ENCODE results near the gene ZNF219.

The ZNF219 gene

DNA sequence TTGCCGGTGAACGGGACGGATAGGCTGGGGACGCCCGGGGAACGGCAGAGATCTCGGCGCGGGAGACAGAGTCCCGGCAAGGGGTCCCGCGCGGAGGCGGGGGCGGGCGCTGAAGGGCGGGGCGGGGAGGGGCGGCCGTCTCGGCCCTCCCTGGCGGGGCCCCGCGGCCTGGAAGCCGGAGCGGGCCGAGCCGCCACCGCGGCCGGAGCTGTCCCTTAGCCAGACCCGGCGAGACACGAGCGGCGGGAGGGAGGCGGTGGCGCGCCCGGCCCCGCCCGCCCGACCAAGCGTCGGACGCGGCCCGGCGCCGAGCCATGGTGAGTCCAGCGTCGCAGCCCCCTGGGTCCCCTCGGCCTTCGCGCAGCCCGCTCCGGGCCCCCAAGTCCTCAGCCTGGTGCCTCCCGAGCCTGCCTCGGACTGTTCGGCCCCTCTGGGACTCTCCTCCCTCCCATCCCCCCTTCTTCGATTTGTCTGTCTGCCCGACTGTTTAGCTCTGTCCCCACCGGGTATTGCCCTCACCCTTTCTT is 28.3 kb downstream of the ZNF219 start, which contains the start of gene ARHGEF40:
Gene ARHGEF40 (plus strand): TSS at position 222 of the 527 bp plus-strand sequence. CDS start 93 bp downstream, at position 315.
- DNase-seq (ENCODE audit: low read depth in 1 of 2, low spot score in 1 of 2), result no peak

DNA sequence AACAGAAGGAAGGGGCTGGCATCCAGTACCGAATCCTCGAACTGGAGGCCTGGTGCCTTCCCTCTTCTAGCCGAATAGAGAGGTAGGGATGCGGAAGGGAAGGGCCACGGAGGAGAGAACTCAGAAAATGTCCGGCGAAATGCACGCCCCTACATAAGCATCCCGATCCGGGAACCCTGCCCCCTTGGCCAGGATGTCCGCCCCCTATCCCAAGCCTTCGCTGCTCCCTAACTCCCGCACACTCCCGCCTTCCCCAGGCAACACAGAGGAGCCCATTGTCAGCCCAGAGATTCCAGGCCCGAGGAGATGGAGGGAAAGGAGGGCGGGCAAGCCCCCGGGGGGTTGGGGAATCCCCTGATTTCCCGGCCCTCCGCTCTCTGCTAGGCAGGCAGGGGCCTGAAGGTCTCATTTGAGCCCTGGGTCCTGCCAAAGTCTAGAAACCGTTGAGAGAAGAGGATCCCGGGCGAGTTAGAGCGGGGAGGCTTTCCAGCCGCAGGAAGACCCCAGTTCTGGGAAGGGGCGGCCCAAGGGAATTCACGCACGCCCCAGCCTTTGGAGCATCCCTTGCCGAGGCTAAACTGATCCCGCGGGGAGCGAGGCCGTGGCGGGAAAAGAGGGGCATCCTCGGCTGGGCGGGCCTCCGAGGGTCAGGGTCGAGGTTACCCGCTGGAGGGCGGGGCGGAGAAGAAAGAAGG is 28.9 kb downstream of the ZNF219 start:
- DNase-seq (ENCODE audit: low read depth in 1 of 2, low spot score in 1 of 2), result no peak

DNA sequence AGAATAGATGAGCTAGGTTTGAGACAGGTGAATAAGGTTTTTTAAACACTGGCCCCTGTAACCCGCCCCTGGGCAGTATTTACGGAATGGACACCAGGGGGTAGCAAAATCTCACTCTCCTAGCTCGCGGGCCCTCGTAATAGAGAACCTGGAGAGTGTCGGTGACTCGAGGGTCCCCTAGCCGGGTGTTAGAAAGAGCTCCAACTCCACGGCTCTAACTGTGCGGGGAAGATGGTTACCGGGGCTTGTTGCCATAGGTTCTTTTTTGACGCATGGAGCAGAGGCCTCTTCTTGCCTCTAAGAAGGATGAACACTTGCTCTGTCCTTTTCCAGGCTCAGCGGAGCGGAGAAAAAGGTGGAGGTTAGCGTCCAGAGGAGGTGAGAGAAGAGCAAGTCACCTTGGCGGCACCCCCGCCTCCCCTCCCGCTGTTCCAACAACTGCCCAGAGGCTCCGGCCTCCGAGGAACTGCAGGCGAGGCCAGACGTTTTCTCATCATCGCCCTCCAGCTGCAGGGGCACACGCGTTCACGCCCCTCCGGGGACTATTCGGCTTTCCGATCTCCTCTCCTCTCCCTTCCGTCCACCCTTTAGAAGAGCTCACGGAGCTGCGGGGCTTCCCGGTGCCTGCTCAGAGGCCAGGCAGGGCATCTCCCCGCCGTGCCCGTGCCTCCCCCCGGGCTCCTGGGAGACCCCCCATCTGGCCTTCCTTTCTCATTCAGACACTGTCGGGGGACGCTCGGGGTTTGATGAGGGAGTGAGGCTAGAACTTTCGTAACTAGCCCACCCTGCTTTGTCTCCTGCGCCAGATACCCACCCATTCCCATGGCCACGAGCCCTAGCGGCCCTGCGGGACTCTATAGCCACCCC is 29.7 kb downstream of the ZNF219 start:
- no peak for DNase-seq (ENCODE audit: low read depth in 1 of 2, low spot score in 1 of 2)

DNA sequence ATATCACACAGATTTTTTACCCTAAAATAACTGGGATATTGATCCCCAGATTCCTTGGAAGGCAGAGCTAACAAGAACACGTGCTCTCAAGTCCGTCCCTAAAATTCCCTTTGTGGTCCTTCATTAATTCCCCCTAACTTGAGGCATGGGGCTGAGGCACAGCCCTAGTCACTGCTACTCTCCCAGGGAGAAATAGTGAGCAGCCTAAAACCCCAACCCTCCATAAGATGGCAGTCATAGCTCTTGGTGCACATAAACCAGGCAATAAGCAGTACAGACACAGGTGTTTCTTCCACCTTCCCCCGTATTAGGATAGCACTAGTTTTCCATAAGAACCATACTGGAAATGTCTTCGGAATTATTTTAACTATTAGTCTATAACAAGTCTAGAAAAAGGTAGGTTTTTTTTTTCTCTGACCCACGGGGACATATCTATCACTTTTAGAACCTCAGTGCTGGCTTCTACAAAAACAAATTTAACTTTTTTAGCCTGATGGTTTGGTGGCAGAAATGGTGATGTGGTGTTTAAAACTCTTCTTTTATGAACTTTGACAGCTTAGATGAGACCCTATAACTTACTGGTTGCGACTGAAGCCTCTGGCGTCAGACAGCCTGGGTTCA is 31.5 kb downstream of the ZNF219 start:
- DNase-seq (ENCODE audit: low read depth in 1 of 2, low spot score in 1 of 2), result no peak

GRCh38 chr14:21063479-21063878 is 35.0 kb downstream of the ZNF219 start:
- no peak for DNase-seq (ENCODE audit: low read depth in 1 of 2, low spot score in 1 of 2)

- no peak for DNase-seq (ENCODE audit: low read depth in 1 of 2, low spot score in 1 of 2)
Observed at GRCh38 chr14:21061347-21061668, 37.1 kb downstream of the ZNF219 start.

- no peak for DNase-seq (ENCODE audit: low read depth in 1 of 2, low spot score in 1 of 2)
Observed at GRCh38 chr14:21060614-21061346, 37.7 kb downstream of the ZNF219 start.

GRCh38 chr14:21059842-21060613 is 38.4 kb downstream of the ZNF219 start:
- DNase-seq (ENCODE audit: low read depth in 1 of 2, low spot score in 1 of 2), result no peak

DNA sequence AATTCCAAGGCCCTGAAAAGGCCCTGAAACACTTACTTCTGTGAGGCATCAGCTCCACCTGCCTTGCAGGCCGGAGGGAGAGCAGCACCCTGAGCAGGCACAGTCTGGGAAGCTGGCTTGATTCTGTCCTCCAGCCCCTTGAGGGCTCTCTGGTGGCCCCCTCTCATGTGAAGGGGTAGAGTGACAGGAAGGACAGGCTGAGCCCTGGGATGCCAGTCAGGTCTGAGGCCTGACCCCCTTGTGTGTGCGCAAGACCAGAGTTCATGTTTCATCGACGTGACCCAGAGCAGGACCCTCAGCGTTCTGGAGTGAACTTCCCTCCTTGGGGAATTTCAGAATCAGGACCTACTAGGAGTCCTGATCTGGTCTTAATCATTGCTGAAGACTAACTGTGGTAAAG is 39.6 kb downstream of the ZNF219 start:
- no peak for DNase-seq (ENCODE audit: low read depth in 1 of 2, low spot score in 1 of 2)

DNA sequence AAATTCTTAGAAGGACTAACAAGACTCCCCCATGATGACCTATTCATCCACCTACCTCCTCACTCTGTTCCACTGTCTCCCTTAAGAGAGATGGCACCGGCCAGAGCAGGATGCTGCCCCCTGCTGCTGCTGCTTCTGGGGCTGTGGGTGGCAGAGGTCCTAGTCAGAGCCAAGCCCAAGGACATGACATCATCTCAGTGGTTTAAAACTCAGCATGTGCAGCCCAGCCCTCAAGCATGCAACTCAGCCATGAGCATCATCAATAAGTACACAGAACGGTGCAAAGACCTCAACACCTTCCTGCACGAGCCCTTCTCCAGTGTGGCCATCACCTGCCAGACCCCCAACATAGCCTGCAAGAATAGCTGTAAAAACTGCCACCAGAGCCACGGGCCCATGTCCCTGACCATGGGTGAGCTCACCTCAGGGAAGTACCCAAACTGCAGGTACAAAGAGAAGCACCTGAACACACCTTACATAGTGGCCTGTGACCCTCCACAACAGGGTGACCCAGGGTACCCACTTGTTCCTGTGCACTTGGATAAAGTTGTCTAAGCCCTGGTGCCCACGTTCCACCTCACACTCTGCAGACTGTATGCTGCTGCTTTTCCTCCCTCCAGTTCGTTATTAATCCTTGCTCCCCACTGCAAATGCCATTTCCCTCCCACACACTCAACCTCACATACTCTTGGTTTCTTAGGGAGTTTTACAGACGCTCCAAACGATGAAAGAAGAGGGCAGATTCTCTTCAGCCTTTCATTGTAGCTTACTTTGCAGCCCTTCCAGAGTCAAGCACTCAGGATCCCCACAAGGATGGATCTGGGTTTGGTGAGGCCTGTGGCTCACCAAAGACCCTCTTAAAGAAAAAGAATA is 40.4 kb downstream of the ZNF219 start, which contains the start of gene RNASE8:
Gene RNASE8 (plus strand): TSS at position 20 of the 873 bp plus-strand sequence. CDS start 71 bp downstream, at position 91.
- no peak for DNase-seq (ENCODE audit: low read depth in 1 of 2, low spot score in 1 of 2)

GRCh38 chr14:21056520-21057163 is 41.8 kb downstream of the ZNF219 start:
- no peak for DNase-seq (ENCODE audit: low read depth in 1 of 2, low spot score in 1 of 2)

GRCh38 chr14:21055432-21056117 is 42.9 kb downstream of the ZNF219 start:
- DNase-seq (ENCODE audit: low read depth in 1 of 2, low spot score in 1 of 2), result no peak

DNA sequence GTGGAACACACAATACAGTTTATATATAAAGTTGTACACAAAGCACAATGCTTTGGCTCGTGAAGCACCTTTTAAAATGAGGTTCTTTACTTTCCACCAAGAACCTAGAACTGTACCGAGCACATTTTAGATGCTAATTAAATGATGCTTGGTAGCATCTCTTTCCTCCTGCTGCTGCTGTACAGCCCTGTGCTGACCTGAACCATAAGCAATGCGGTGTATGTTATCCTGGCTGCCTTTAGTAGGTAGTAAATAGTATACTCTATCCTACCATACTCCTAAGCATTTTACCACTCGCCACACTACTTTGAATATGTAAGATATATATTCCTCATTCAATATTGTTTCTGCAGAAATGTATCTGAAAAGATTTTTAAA is 43.7 kb downstream of the ZNF219 start:
- no peak for DNase-seq (ENCODE audit: low read depth in 1 of 2, low spot score in 1 of 2)

- DNase-seq (ENCODE audit: low read depth in 1 of 2, low spot score in 1 of 2), result no peak
Observed at GRCh38 chr14:21054123-21054767, 44.2 kb downstream of the ZNF219 start.

GRCh38 chr14:21053184-21054122 is 45.0 kb downstream of the ZNF219 start:
- no peak for DNase-seq (ENCODE audit: low read depth in 1 of 2, low spot score in 1 of 2)

GRCh38 chr14:21050597-21050996 is 47.9 kb downstream of the ZNF219 start:
- no peak for DNase-seq (ENCODE audit: low read depth in 1 of 2, low spot score in 1 of 2)

GRCh38 chr14:21049271-21049673 is 49.2 kb downstream of the ZNF219 start:
- no peak for DNase-seq (ENCODE audit: low read depth in 1 of 2, low spot score in 1 of 2)

Data from stimulated activated CD4-positive, alpha-beta T cell treated with anti-CD3 and anti-CD28 coated beads, Interleukin-15, amount 100 ng/mL, for 1 hour (primary cell).